ENCODE data around the gene APOLD1.
"Not testable (repeated sequence)": the region's sequence is repeated elsewhere in the genome, so short reads cannot be mapped to it uniquely, and the experiment has no call there.

APOLD1 gene

GRCh38 chr12:12786706-12787601 lies 1.5 kb downstream of the APOLD1 start:
- DNase-seq = peak; percentile 79

- DNase-seq = no peak
These were observed 2.7 kb downstream of the APOLD1 start for GRCh38 chr12:12788131-12788530.

- DNase-seq = peak; percentile 61
These were observed 3.4 kb downstream of the APOLD1 start for GRCh38 chr12:12788675-12789368.

GRCh38 chr12:12790956-12791355 lies 5.5 kb downstream of the APOLD1 start:
- no peak for DNase-seq

GRCh38 chr12:12791756-12792369 lies 6.4 kb downstream of the APOLD1 start:
- no peak for DNase-seq

- no peak for DNase-seq
These were observed 7.0 kb downstream of the APOLD1 start for GRCh38 chr12:12792421-12792820.

- no peak for DNase-seq
These were observed 9.2 kb downstream of the APOLD1 start for GRCh38 chr12:12794686-12795085.

- DNase-seq = no peak
These were observed 10.7 kb downstream of the APOLD1 start for GRCh38 chr12:12796171-12796570.

- DNase-seq = no peak
These were observed 11.7 kb downstream of the APOLD1 start for GRCh38 chr12:12796928-12797793.

GRCh38 chr12:12797794-12798152 lies 12.3 kb downstream of the APOLD1 start:
- no peak for DNase-seq

- no peak for DNase-seq
These were observed 13.0 kb downstream of the APOLD1 start for GRCh38 chr12:12798480-12798879.

GRCh38 chr12:12799163-12799920 lies 13.9 kb downstream of the APOLD1 start:
- DNase-seq = no peak

GRCh38 chr12:12800406-12801180 lies 15.1 kb downstream of the APOLD1 start:
- peak; percentile 98 for DNase-seq

- not testable (repeated sequence) for DNase-seq
These were observed 16.2 kb downstream of the APOLD1 start for GRCh38 chr12:12801656-12802055.

GRCh38 chr12:12803186-12803585 lies 17.7 kb downstream of the APOLD1 start:
- DNase-seq = peak; percentile 97

- peak; percentile 35 for DNase-seq
These were observed 18.6 kb downstream of the APOLD1 start for GRCh38 chr12:12804011-12804410.

GRCh38 chr12:12804432-12804886 lies 19.0 kb downstream of the APOLD1 start:
- DNase-seq = peak; percentile 89

- DNase-seq = no peak
These were observed 21.5 kb downstream of the APOLD1 start for GRCh38 chr12:12806784-12807516.

GRCh38 chr12:12807517-12807903 lies 22.1 kb downstream of the APOLD1 start:
- not testable (repeated sequence) for DNase-seq

- DNase-seq = no peak
These were observed 22.7 kb downstream of the APOLD1 start for GRCh38 chr12:12807970-12808702.
